Ishikawa (cell line): Measurements from ENCODE around the gene TBX6.

Source experiments
- ZBTB7A ChIP-seq: IDR thresholded peaks from 2 replicates; pipeline ENCODE4 v1.6.1; 2012; ENCODE audit warnings: low read depth
- TF ChIP-seq, protein P1 (sequence below): IDR thresholded peaks from 2 replicates; pipeline ENCODE4 v1.6.1; 2012

DNA sequence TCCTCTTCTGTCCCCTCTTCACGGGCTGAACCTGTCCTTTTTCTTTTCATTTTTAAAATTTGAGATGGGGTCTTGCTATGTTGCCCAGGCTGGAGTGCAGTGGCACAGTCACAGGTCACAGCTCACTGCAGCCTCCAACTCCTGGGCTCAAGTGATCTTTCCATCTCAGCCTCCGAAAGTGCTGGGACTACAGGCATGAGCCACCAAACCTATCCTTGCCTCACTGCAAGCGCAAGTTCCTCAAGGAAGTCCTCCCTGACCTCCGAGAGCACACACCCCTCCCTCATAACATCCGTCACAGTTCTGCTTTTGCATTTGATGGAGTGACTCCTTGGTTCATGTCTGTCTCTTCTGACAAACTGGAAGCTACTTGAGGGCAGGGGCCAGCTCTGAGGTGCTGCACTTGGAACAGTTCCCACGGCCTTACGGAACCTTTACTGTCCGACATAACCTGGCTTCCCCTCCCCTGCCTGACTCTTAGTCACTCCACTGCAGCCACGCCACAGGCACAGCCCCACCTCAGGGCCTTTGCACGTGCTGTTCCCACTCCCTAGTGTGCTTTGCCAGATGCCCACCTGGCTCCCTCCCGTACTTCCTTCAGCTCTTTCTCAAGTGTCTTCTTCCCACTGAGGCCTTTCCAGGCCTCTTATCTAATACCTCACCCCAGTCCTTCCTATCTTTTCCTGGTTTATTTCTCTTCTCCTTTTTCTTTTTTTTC lies 4.4 kb downstream of the TBX6 start:
- TF ChIP-seq ZBTB7A = no peak
- TF ChIP-seq, protein P1, sequence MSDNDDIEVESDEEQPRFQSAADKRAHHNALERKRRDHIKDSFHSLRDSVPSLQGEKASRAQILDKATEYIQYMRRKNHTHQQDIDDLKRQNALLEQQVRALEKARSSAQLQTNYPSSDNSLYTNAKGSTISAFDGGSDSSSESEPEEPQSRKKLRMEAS = no peak
